ENCODE results near the gene TLR7.

TLR7 gene

GRCh38 chrX:12866451-12867377 is at the start of gene TLR7:
TSS of gene TLR7 (plus strand) at chrX:12867072. CDS start at chrX:12867579, 507 bp downstream.
- DNase-seq (ENCODE audit: low spot score): no peak

DNA sequence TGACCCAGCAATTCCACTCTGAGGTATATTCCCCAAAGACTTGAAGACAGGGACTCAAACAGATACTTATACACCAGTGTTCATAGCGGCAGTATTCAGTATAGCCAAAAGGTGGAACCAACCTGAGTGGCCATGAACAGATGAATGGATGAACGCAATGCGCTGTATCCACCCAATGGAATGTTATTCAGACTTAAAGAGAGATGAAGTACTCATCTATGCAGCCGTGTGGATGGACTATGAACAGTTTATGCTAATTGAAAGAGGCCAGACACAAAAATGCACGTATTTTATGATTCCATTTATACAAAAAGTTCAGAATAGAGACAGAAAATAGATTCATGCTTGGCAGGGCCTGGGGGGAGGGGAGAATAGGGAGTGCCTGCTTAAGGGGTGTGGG is 49.3 kb upstream of the TLR7 start:
- DNase-seq (ENCODE audit: low spot score): no peak

DNA sequence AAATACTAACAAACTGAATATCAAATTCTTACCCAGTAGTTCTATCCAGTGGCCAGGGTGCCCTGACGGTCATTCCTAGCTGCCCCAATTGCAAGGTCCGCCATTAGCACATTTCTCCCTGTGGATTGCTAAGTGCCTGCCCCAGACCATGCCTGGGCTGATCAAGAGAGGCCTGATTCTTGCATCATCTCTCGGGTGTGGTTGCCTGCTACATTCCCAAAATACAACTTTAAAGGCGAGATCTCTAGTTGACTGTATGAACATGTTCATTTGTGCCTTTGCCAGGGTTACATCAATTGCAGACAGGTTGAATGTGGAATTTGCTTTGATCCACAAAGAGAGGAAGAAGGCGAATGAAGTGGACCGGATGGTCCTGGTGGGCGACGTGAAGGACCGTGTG is 47.6 kb upstream of the TLR7 start:
- DNase-seq (ENCODE audit: low spot score): no peak

DNA sequence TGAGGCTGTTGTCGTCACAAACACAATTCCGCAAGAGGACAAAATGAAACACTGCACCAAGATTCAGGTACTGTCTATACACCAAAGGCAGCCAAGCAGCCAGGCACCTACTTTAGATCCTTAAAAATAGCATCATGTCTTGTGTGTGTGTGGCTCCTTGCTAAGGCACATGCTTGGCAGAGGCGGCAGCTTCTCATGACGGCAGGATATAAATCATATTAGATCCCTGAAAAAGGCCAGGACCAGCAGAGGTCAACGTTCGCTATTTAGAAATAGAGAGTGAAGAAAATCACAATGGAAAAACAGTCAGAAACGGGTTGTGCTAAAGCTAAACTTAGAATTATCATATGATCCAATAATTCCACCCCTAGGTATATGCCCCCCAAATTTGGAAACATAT is 46.1 kb upstream of the TLR7 start:
- no peak for DNase-seq (ENCODE audit: low spot score)

DNA sequence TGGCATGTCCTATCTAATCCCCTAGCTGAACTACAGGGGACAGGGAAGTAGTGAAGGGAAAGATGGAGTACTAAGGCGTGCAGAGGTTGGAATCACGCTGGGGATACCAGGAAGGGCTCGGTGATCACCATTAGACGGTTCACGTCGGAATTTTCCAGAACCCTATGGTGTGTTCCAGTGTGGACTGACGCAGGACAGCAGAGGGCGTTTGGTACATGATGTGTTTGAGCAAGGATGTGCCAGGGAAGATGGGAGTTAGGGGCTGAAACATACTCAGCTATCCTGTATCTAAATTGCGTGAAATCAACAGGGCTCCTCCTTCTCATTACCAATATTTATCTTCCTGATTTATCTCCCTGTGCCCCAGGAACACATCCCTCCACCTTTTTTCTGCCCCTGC is 41.9 kb upstream of the TLR7 start:
- DNase-seq (ENCODE audit: low spot score): no peak

GRCh38 chrX:12825801-12826200 is 41.1 kb upstream of the TLR7 start:
- no peak for DNase-seq (ENCODE audit: low spot score)

GRCh38 chrX:12843061-12843667 is 23.7 kb upstream of the TLR7 start:
- DNase-seq (ENCODE audit: low spot score): no peak

DNA sequence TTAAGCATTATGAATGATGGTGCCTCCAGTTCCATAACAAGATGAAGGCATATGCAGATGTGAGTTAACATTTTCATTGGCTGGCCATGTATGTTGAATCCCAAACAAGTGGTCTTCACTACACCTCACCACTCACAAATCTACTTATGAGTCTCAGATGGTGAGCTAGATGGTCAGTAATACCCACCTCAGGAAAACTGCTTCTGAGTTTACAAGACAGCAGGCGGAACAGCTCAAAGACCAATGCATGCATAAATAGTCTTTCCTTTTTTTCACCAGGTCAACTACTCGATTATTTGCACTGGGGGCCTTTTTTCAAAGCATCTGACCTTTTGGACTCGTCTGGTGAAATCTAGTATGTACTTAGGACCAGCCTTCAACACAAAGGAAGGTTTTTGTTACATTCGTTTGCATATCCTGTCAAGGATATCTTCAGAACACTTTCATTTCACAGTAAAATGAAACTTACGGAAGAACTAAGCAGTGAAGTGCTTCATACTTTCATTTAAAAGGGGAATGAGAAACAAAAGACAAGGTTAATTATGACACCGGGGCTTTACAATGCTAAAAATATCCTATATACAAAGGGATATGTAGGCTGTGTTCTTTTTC is 23.1 kb upstream of the TLR7 start:
- DNase-seq (ENCODE audit: low spot score): peak; percentile 12

DNA sequence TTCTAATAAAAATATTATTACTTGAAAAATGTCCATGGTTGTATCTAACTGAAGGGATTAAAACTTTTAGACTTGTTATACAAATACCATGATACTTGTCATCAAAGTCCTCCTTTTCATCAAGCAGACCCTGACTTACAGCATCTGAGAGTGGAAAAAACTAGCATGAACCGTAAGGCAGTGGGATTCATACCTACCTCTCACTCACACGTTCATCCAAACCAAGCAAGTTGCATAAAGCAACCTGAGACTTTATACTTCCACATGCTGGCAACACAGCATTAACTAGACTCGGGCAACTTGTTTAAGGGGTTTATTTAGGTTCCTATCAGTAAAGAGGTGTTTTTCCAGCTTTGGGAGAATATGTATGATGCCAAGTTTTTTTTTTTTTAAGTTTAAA is 22.6 kb upstream of the TLR7 start:
- peak; percentile 3 for DNase-seq (ENCODE audit: low spot score)

DNA sequence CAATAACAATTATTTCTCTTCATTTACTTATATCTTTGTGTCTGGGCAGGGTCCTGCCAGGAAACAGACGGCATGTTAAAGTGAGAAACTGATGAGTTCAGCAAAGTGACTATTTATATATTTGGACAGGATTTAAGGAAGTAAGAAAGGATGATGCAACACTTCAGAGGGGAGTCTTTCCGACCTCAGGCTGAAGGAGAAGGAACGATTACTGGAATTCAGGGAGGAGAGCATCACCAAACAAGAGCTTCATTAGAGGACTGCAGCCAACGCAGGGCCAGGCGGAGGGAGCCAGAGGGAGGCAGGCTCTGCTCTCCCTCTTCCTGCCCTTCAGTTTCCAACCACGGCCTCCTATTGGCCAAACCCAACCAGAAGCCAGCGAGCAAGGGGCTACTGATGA is 1.5 kb upstream of the TLR7 start:
- no peak for DNase-seq (ENCODE audit: low spot score)

GRCh38 chrX:12867685-12868084 is 813 bp downstream of the TLR7 start:
- no peak for DNase-seq (ENCODE audit: low spot score)

GRCh38 chrX:12868747-12869146 is 1.9 kb downstream of the TLR7 start:
- no peak for DNase-seq (ENCODE audit: low spot score)

DNA sequence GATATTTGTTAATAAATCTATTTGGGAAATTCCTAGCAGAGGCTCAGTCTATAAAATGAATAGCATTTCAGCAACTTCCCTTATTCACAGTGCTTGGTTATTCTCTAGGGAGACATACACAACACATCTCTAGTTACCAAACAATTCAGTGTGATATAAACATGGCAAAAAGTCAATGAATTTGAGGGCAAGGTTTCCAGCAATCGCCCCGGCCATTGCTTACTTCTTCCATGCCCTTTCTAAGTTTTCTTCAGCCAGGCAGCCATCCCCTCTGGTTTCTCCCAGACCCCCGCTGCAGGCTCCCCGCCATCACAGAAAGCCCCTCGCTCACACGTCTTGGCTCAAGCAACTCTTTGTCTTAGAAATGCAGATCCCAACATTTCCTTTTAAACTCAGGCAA is 4.4 kb downstream of the TLR7 start:
- no peak for DNase-seq (ENCODE audit: low spot score)

GRCh38 chrX:12872741-12873140 is 5.9 kb downstream of the TLR7 start:
- no peak for DNase-seq (ENCODE audit: low spot score)

DNA sequence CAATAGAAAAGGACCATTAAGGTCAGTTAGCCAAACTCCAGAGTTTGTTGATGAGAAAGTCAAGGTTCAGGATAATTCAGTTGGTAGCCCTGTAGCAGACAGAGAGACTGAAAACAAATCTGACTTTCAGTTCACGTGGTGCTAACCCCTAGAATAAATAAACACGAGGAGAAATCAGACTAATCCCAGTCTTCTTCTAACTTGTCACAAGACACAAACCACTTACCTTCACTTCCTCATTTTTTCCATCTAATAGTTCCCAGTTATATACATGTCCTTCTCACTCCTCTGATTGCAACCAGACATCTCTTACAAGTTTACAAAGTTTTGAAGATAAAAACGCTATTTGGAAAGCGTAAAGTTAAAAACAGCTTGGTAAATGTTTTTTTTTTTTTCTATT is 7.7 kb downstream of the TLR7 start:
- DNase-seq (ENCODE audit: low spot score): no peak

DNA sequence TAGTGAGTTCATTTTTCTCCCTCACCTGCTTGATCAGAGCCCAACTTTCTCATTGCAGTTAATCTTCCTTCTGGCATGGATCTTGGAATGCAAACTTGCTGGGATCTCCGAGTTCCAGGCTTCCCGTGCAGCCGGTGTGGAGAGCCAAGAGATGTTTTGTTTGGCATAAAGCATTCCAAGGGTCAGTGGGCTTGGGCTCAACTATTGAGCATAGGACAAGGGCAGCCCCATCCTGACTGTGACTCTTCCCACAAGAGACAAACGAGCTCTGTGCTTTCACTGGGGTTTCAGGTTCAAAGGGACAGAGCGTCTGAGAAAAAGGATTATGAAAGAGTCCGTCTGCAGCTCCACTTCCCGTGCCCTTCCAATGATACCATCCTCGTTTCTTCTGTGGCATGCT is 10.5 kb downstream of the TLR7 start:
- DNase-seq (ENCODE audit: low spot score): no peak

- no peak for DNase-seq (ENCODE audit: low spot score)
Observed at GRCh38 chrX:12878536-12878935, 11.7 kb downstream of the TLR7 start.

DNA sequence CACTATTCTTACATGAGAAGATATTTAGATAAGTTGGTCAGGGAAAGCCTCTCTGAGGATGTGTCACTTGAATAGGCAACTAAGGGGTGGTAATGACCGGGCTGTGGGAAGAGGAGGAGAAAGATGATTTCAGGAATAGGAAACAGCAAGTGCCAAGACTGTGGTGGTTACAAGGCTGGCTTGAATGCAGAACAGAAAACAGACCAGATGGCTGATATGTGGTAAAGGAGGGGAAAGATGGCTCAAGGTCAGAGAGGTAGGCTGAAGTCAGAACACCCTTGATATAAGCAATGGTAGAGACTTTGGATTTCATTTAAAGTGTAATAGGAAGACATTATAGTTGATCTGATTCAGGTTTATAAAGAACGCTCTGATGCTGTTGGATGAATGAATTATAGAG is 15.0 kb downstream of the TLR7 start:
- no peak for DNase-seq (ENCODE audit: low spot score)

DNA sequence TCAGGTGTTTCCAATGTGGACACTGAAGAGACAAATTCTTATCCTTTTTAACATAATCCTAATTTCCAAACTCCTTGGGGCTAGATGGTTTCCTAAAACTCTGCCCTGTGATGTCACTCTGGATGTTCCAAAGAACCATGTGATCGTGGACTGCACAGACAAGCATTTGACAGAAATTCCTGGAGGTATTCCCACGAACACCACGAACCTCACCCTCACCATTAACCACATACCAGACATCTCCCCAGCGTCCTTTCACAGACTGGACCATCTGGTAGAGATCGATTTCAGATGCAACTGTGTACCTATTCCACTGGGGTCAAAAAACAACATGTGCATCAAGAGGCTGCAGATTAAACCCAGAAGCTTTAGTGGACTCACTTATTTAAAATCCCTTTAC is 18.6 kb downstream of the TLR7 start:
- DNase-seq (ENCODE audit: low spot score): no peak

- no peak for DNase-seq (ENCODE audit: low spot score)
Observed at GRCh38 chrX:12886545-12886944, 19.7 kb downstream of the TLR7 start.

- no peak for DNase-seq (ENCODE audit: low spot score)
Observed at GRCh38 chrX:12887141-12887540, 20.3 kb downstream of the TLR7 start.

DNA sequence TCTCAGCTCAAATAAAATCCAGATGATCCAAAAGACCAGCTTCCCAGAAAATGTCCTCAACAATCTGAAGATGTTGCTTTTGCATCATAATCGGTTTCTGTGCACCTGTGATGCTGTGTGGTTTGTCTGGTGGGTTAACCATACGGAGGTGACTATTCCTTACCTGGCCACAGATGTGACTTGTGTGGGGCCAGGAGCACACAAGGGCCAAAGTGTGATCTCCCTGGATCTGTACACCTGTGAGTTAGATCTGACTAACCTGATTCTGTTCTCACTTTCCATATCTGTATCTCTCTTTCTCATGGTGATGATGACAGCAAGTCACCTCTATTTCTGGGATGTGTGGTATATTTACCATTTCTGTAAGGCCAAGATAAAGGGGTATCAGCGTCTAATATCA is 20.9 kb downstream of the TLR7 start:
- DNase-seq (ENCODE audit: low spot score): no peak

GRCh38 chrX:12890467-12890866 is 23.6 kb downstream of the TLR7 start:
- no peak for DNase-seq (ENCODE audit: low spot score)
